GM13977 (cell line): Measurements from ENCODE around the gene CYTH1.

Experiments
- DNase-seq: peaks from one replicate; pipeline ENCODE4 v3.0.0; 2012; ENCODE audit warnings: low spot score
- in situ Hi-C: fragments of 300-500 bp; cut with MboI; formaldehyde crosslinking; loops from one replicate; pipeline ENCODE4 v1.12.0; 2022; ENCODE audit warnings: low sequenced_read_pairs, low pct_unique_long_range_greater_than_20kb, mixed read lengths, inconsistent platforms; ENCODE audit not compliant: unreplicated experiment
- TF ChIP-seq, protein P1 (sequence below): IDR thresholded peaks from 2 replicates; pipeline ENCODE4 v1.5.1; 2012; ENCODE audit warnings: mild to moderate bottlenecking, control low read depth; ENCODE audit not compliant: insufficient read depth; ENCODE audit errors: extremely low read depth, missing control alignments

Gene CYTH1

DNA sequence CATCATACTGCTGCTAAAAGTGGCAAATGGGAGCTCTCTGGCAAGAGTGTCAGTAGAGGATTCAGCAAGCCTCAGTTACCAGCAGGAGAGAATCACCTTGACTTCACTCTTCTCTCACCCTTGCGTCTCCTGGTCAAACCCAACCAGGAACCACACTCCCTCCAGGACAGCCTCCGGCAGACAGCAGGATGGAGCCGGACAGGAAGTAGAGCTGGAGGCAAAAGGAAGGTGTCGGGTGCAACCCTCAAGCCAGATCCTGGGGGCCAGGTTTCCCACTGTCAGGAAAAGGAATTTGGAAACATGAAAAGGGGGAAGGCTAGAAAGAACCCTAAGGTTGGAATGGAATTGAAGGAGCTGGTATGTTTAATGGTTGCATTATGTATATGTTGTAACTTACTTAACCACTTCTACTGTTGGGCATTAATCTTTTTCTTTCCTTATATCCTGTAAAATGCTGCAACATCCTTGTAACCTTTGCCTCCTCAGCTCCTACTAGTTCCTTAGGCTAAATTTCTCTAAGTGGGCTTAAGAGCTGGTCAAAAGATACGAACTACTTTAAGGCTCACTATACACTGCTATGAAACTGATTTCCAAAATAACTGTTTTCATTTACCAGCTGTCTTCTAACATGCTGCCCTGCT is 40.3 kb downstream of the CYTH1 start:
- in situ Hi-C loops, result no loop called here
- TF ChIP-seq, protein P1, sequence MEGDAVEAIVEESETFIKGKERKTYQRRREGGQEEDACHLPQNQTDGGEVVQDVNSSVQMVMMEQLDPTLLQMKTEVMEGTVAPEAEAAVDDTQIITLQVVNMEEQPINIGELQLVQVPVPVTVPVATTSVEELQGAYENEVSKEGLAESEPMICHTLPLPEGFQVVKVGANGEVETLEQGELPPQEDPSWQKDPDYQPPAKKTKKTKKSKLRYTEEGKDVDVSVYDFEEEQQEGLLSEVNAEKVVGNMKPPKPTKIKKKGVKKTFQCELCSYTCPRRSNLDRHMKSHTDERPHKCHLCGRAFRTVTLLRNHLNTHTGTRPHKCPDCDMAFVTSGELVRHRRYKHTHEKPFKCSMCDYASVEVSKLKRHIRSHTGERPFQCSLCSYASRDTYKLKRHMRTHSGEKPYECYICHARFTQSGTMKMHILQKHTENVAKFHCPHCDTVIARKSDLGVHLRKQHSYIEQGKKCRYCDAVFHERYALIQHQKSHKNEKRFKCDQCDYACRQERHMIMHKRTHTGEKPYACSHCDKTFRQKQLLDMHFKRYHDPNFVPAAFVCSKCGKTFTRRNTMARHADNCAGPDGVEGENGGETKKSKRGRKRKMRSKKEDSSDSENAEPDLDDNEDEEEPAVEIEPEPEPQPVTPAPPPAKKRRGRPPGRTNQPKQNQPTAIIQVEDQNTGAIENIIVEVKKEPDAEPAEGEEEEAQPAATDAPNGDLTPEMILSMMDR, result no peak
- no peak for DNase-seq

DNA sequence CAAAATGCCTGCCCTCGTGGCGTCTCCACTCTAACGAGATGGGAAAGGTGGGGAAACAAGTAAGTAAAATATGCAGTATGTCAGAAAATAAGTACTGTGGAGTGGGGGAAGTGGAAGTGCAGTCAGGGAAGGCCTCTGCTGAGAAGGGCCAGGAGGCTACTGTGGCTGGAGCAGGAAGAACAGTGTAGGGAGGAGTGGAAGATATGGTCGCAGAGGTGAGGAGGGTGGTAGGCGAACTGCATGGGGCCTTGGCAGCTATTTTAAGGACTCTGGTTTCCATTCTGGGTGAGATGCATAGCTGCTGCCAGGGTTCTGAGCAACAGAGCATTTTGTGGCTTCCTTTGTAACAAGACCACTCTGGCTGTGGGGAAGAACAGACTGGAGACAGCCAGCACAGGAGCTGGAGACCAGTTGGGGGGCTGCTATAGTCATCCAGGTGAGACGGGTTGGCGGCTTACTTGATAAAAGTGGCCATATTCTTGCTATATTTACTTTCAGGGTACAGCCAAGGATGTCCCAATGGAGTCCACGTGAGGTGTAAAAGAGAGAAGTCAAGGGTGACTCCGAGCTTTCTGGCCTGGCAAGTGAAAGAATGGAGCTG is 42.6 kb downstream of the CYTH1 start:
- no peak for DNase-seq
- in situ Hi-C loops, result no loop called here
- TF ChIP-seq, protein P1, result no peak

DNA sequence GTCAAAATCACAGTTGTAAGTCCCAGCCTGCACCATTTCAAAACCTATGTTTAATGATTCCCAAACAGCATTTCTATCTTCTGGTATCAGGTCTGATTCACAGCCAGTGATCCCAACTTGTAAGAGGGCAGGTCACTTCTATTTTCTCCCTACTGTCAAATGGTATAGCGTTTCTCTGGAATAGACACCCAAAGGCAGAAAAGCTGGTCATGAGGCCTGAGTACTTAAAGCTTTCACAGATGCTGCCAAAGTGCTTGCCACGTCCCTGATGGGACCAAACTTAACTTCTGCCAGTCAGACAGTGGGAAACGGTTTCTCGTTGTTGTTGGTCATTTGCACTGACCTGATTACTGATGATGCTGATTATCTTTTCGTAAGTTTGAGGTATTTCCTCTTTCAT is 43.4 kb downstream of the CYTH1 start:
- TF ChIP-seq, protein P1, result no peak
- in situ Hi-C loops, result no loop called here
- DNase-seq, result no peak

DNA sequence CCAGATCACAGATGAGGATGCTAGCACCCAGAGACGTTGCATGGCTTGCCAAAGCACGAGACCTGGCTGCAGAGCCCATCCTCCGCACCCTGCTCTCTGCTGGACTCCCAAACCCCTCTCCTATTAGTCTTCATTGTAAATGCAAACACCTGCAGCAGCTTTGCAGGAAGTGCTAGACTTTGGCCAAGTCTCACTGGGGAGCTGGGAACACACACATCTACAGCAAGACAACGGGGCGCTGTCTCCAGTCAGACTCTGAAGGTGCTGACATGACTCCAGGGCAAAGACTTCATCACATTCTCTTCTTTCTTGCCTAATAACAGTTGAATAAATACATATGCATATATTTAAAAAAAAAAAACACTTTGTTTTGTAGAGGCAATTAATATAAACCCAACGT is 43.8 kb downstream of the CYTH1 start:
- in situ Hi-C loops, result no loop called here
- DNase-seq, result no peak
- TF ChIP-seq, protein P1, result no peak

DNA sequence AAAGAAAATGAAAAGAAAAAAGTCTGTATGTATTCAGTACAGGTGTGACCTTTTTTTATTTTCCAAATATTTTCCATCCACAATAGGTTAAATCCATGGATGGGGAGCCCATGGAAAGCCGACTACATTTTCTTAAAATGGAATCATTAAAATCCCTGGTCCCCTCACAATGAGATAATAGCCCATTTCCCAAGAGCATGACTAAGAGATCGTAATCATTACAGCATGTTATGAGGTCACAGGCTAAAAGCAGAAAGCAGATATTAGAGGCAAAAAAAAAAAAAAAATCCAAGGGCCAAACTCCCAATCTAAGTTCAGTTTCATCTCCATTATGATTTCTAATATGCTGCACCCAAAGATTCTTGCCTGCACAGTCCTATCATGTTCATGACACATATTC is 44.7 kb downstream of the CYTH1 start:
- TF ChIP-seq, protein P1, result no peak
- in situ Hi-C loops, result no loop called here
- DNase-seq, result no peak

DNA sequence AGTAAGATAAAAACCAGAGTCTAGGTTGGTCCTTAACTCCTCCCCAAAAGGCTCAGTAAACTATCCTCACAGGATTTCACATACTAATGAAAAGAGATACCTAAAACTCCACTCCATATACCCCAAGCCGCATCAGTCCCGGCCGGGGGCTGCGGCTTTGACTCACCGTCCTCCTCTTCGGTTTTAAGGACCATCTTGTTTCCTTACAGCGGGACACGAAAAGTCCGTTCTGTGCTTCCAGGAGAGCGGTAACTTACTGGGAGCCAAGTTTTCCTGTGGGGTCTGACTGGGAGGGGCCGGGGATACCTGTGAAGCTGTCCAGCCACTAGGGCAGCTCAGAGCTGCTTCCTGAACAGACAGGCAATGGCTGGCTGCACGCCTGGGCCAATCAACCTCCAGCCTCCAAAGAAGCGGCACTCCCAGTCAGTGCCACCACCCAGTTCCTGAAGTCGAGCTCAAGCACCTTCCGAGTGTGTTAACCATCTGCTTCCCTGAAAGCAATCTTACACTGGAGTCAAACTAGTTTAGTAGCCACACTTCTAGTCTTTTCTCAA is 45.5 kb downstream of the CYTH1 start:
- in situ Hi-C loops, result no loop called here
- TF ChIP-seq, protein P1, result no peak
- DNase-seq, result no peak
